HCT116 (cell line): Measurements from ENCODE around the gene TGFBRAP1. TPM values are rescaled to one million over a fixed set of nuclear protein-coding genes. Genes with fewer than 3 reads are reported as not detected.

Experiments
- ATAC-seq: fragments of 200-7000 bp; cut with Tn5 transposase; 2 replicates; pipeline ENCODE4 v1.9.1; 2020; ENCODE audit warnings: mild to moderate bottlenecking, moderate library complexity
- BruUV-seq: library from RNA; stranded (reverse); fragments of 400-500 nt; replicated peaks from 2 replicates; lab custom pipeline; 2021; lab: Mats Ljungman, UMichigan
- CTCF ChIA-PET: fragments of 300-600 bp; sonication (Branson Sonifier 250); formaldehyde crosslinking; loops from one replicate; lab custom pipeline; 2021; ENCODE audit warnings: antibody characterized with exemption; lab: Charles Lee
- POLR2A ChIA-PET: fragments of 300-600, 350-600 bp; sonication (Branson Sonifier 250); formaldehyde crosslinking; loops from one replicate; lab custom pipeline; 2021; ENCODE audit warnings: antibody characterized with exemption; lab: Charles Lee
- RAD21 ChIA-PET, 2 experiments: fragments of 300-600 bp; sonication (Branson Sonifier 250); formaldehyde crosslinking; loops; one replicate each; lab custom pipeline; 2023; ENCODE audit warnings: low total read pairs in 2 of 2; ENCODE audit not compliant: uncharacterized antibody in 2 of 2, unreplicated experiment in 2 of 2, low non-redundant PET in 1 of 2; lab: Charles Lee
- DNase-seq: peaks from one replicate; pipeline ENCODE4 v3.0.0-alpha.2; 2010; ENCODE audit warnings: low read depth, low spot score
- H2AFZ ChIP-seq: fragments of 200-600 bp; shearing (Covaris generic), sonication (generic); 2 replicates; pipeline ENCODE4 v1.6.1; 2017; ENCODE audit warnings: low read depth, mixed run types, mixed read lengths, antibody characterized with exemption, low read length; ENCODE audit not compliant: poor library complexity, severe bottlenecking
- H3K27ac ChIP-seq: 2 replicates; pipeline ENCODE4 v1.5.1; 2012; ENCODE audit warnings: low read depth, low read length
- H3K27me3 ChIP-seq: fragments of 200-600 bp; sonication (generic); 2 replicates; pipeline ENCODE4 v1.6.1; 2016; ENCODE audit warnings: mixed run types, low read length, mixed read lengths; ENCODE audit not compliant: insufficient read depth
- H3K36me3 ChIP-seq, 2 experiments: fragments of 200-500 bp in 1 of 2; fragments of 200-600 bp in 1 of 2; sonication (Bioruptor generic) in 1 of 2; sonication (generic) in 1 of 2; 2 replicates each; pipeline versions ENCODE4 v1.5.1 to v1.6.1; 2014 to 2016; ENCODE audit warnings: low read length in 2 of 2, inconsistent platforms in 1 of 2, mixed read lengths in 1 of 2, mixed run types in 1 of 2; ENCODE audit not compliant: insufficient read depth in 2 of 2, control insufficient read depth in 1 of 2
- H3K4me1 ChIP-seq, 2 experiments: fragments of 200-600 bp in 1 of 2; sonication (generic) in 1 of 2; 2 replicates each; pipeline versions ENCODE4 v1.5.1 to v1.6.1; 2012 to 2017; ENCODE audit warnings: low read length in 2 of 2, inconsistent platforms in 1 of 2, mild to moderate bottlenecking in 1 of 2, mixed read lengths in 1 of 2, mixed run types in 1 of 2, moderate library complexity in 1 of 2; ENCODE audit not compliant: insufficient read depth in 2 of 2, control insufficient read depth in 1 of 2
- H3K4me2 ChIP-seq: fragments of 200-600 bp; sonication (generic); 2 replicates; pipeline ENCODE4 v1.6.1; 2017; ENCODE audit warnings: mixed run types, low read length, mixed read lengths
- H3K4me3 ChIP-seq, 2 experiments: fragments of 200-600 bp in 1 of 2; sonication (generic) in 1 of 2; replicated peaks in 1 of 2; 2 replicates each; pipeline ENCODE4 v1.5.1; 2011 to 2016; ENCODE audit warnings: low read length in 2 of 2, control low read depth in 1 of 2, low read depth in 1 of 2, mild to moderate bottlenecking in 1 of 2, mixed read lengths in 1 of 2, mixed run types in 1 of 2
- H3K79me2 ChIP-seq: fragments of 200-600 bp; sonication (generic); 2 replicates; pipeline ENCODE4 v1.6.1; 2017; ENCODE audit warnings: mild to moderate bottlenecking, mixed run types, low read length, moderate library complexity, mixed read lengths; ENCODE audit not compliant: insufficient read depth
- H3K9ac ChIP-seq: fragments of 200-600 bp; sonication (generic); 2 replicates; pipeline ENCODE4 v1.6.1; 2016; ENCODE audit warnings: low read length, mixed read lengths
- H3K9me2 ChIP-seq: fragments of 200-600 bp; sonication (generic), shearing (Covaris generic); 2 replicates; pipeline ENCODE4 v1.6.1; 2017; ENCODE audit warnings: mixed run types, mild to moderate bottlenecking, moderate library complexity; ENCODE audit not compliant: insufficient read depth
- H3K9me3 ChIP-seq, 2 experiments: fragments of 200-500 bp in 1 of 2; fragments of 200-600 bp in 1 of 2; sonication (Bioruptor generic) in 1 of 2; sonication (generic) in 1 of 2; 2 replicates each; pipeline ENCODE4 v1.6.1; 2014 to 2017; ENCODE audit warnings: low read length in 2 of 2, mixed read lengths in 2 of 2, inconsistent platforms in 1 of 2, low read depth in 1 of 2, mild to moderate bottlenecking in 1 of 2, mixed run types in 1 of 2, moderate library complexity in 1 of 2; ENCODE audit not compliant: control insufficient read depth in 1 of 2, insufficient read depth in 1 of 2
- H4K20me1 ChIP-seq: fragments of 200-600 bp; sonication (generic), shearing (Covaris generic); 2 replicates; pipeline ENCODE4 v1.6.1; 2017; ENCODE audit warnings: mixed run types, mild to moderate bottlenecking, moderate library complexity; ENCODE audit not compliant: insufficient read depth
- ATF3 ChIP-seq: IDR thresholded peaks from 2 replicates; pipeline ENCODE4 v1.6.1; 2012
- CBX3 ChIP-seq: IDR thresholded peaks from 2 replicates; pipeline ENCODE4 v1.6.1; 2012; ENCODE audit warnings: low read depth
- EGR1 ChIP-seq: IDR thresholded peaks from 2 replicates; pipeline ENCODE4 v1.6.1; 2012; ENCODE audit warnings: low read depth
- ELF1 ChIP-seq: IDR thresholded peaks from 2 replicates; pipeline ENCODE4 v1.6.1; 2012; ENCODE audit warnings: low read depth, borderline replicate concordance
- JUND ChIP-seq: IDR thresholded peaks from 2 replicates; pipeline ENCODE4 v1.6.1; 2012
- RAD21 ChIP-seq: IDR thresholded peaks from 2 replicates; pipeline ENCODE4 v1.6.1; 2012; ENCODE audit warnings: low read depth, mild to moderate bottlenecking
- REST ChIP-seq: IDR thresholded peaks from 2 replicates; pipeline ENCODE4 v1.6.1; 2012; ENCODE audit warnings: low read depth
- SRF ChIP-seq: IDR thresholded peaks from 2 replicates; pipeline ENCODE4 v1.6.1; 2012; ENCODE audit warnings: low read depth
- TCF7L2 ChIP-seq: IDR thresholded peaks from 2 replicates; pipeline ENCODE4 v1.7.0; 2011; ENCODE audit warnings: borderline replicate concordance, inconsistent platforms; ENCODE audit not compliant: insufficient read depth, insufficient read length; ENCODE audit errors: extremely low read depth
- YY1 ChIP-seq: IDR thresholded peaks from 2 replicates; pipeline ENCODE4 v1.6.1; 2011; ENCODE audit warnings: low read length, low read depth, moderate library complexity, mild to moderate bottlenecking; ENCODE audit not compliant: insufficient replicate concordance; ENCODE audit errors: extremely low read depth
- intact Hi-C: fragments of 100-400 bp; cut with micrococcal nuclease; formaldehyde crosslinking; loops from 2 replicates; pipeline ENCODE4 v1.10.0; 2022
- total RNA-seq: library from RNA; stranded (reverse); gene quantifications from one replicate; pipeline ENCODE4 v1.2.1, GENCODE V29; 2021; ENCODE audit not compliant: unreplicated experiment
- TF ChIP-seq, protein P1 (sequence below): IDR thresholded peaks from 2 replicates; pipeline ENCODE4 v1.6.1; 2011; ENCODE audit warnings: mild to moderate bottlenecking, low read length, moderate library complexity; ENCODE audit not compliant: insufficient replicate concordance; ENCODE audit errors: extremely low read depth
- TF ChIP-seq, protein P2 (sequence below): IDR thresholded peaks from 2 replicates; pipeline ENCODE4 v1.6.1; 2012

The TGFBRAP1 gene
- total RNA-seq, 1 experiment from 2014 or later = 18.3 TPM

DNA sequence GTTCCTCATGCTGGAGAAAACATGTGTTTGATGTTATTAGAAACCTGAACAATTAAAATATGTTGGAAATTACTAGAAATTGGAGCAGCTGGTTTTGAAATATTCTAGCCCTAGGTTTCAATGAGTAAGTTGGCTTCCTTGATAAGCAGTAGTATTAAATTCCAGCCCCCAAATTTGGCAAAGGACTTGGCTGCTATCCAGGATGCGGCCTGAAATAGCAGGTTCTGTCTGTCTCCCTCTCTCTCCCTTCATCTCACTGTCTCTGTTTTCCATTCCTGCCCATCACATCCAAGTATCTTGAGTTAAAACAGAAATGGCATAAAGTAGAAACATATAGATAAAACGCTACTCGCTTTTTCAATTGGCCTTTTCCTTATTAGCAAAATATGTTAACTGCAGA is 108.9 kb downstream of the TGFBRAP1 start:
- no peak overlapping the region for H3K9ac ChIP-seq

DNA sequence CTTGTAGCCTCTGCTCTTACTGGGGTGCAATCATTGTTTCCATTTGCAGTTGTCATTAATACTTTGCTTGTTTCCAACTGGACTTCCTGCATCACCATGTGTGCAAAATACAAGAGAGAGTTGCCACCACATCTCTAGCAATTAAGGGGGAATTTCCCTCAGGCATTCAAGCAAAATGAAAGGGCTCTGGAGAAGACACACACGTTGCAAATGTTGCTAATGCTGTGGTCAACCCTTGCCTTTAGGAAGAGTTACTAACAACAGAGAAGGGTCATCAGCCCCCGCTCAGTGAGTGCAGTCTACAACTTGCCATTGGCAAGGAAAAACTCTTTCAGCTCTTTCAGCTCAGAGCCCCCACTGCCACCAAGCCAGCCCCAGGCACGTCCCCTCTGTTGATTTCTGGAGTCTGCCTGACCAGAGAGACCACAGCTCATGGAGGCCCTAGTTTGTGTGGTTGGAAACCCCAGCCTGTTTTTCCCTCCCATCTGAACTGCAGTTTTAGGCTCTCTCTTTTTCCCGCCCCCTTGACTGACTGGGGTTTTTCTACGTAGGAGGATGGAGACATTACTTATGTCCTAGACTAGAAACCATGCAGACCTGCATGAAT is 113.8 kb downstream of the TGFBRAP1 start:
- Histone ChIP-seq H3K79me2 (no peaks in the 10 kb centered on the region), H2AFZ (no peak overlapping the region), H3K9me2 (no peaks in the 10 kb centered on the region), H3K27ac (no peak overlapping the region), H3K4me3 (no peak overlapping the region), H3K27me3 (no peaks in the 10 kb centered on the region), H3K9ac (no peak overlapping the region), H3K9me3 (no peaks in the 10 kb centered on the region), H3K4me2 (no peak overlapping the region), H3K36me3 (no peaks in the 10 kb centered on the region), H3K4me1 (no peaks in the 10 kb centered on the region), H4K20me1 (no peaks in the 10 kb centered on the region)
- RAD21 ChIA-PET = no interaction called here
- BruUV-seq = no TSS peak
- no peak for TF ChIP-seq SRF
- TF ChIP-seq, protein P1, sequence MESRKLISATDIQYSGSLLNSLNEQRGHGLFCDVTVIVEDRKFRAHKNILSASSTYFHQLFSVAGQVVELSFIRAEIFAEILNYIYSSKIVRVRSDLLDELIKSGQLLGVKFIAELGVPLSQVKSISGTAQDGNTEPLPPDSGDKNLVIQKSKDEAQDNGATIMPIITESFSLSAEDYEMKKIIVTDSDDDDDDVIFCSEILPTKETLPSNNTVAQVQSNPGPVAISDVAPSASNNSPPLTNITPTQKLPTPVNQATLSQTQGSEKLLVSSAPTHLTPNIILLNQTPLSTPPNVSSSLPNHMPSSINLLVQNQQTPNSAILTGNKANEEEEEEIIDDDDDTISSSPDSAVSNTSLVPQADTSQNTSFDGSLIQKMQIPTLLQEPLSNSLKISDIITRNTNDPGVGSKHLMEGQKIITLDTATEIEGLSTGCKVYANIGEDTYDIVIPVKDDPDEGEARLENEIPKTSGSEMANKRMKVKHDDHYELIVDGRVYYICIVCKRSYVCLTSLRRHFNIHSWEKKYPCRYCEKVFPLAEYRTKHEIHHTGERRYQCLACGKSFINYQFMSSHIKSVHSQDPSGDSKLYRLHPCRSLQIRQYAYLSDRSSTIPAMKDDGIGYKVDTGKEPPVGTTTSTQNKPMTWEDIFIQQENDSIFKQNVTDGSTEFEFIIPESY = no peak
- TF ChIP-seq, protein P2, sequence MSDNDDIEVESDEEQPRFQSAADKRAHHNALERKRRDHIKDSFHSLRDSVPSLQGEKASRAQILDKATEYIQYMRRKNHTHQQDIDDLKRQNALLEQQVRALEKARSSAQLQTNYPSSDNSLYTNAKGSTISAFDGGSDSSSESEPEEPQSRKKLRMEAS = no peak
- no peak for TF ChIP-seq REST
- no peak for TF ChIP-seq TCF7L2
- TF ChIP-seq RAD21 = no peak
- TF ChIP-seq YY1 = no peak
- TF ChIP-seq ELF1 = no peak
- TF ChIP-seq JUND = no peak
- no peak for TF ChIP-seq CBX3
- no peak for TF ChIP-seq ATF3
- intact Hi-C loops = no loop called here
- DNase-seq (no peak), ATAC-seq (no peak)
- POLR2A ChIA-PET = no interaction called here
- CTCF ChIA-PET = no interaction called here

More for the DNA sequence above, 108.9 kb downstream of the TGFBRAP1 start:
- H3K36me3 ChIP-seq = no peaks in the 10 kb centered on the region
- ChIA-PET RAD21 (no interaction called here), POLR2A (no interaction called here), CTCF (no interaction called here)
- no peak overlapping the region for H3K27ac ChIP-seq
- TF ChIP-seq ELF1 (no peak), ATF3 (no peak), EGR1 (no peak)
- H3K9me2 ChIP-seq = no peaks in the 10 kb centered on the region
- DNase-seq (no peak), ATAC-seq (no peak)
- no peaks in the 10 kb centered on the region for H4K20me1 ChIP-seq
- peaks cover 5% of the 10 kb centered on the region; the same call in 1 of the 2 replicates for H3K27me3 ChIP-seq
- no peak overlapping the region for H3K4me3 ChIP-seq
- H3K4me1 ChIP-seq = no peaks in the 10 kb centered on the region
- intact Hi-C loops = no loop called here
- no peak overlapping the region for H2AFZ ChIP-seq
- H3K4me2 ChIP-seq = no peak overlapping the region
- BruUV-seq = no TSS peak
- no peaks in the 10 kb centered on the region for H3K9me3 ChIP-seq
- no peaks in the 10 kb centered on the region for H3K79me2 ChIP-seq
